ENCODE results near the gene P3H4.

GRCh38 chr17:41797377-41797776, 14.4 kb downstream of the P3H4 start:
- TF ChIP-seq, protein P1, sequence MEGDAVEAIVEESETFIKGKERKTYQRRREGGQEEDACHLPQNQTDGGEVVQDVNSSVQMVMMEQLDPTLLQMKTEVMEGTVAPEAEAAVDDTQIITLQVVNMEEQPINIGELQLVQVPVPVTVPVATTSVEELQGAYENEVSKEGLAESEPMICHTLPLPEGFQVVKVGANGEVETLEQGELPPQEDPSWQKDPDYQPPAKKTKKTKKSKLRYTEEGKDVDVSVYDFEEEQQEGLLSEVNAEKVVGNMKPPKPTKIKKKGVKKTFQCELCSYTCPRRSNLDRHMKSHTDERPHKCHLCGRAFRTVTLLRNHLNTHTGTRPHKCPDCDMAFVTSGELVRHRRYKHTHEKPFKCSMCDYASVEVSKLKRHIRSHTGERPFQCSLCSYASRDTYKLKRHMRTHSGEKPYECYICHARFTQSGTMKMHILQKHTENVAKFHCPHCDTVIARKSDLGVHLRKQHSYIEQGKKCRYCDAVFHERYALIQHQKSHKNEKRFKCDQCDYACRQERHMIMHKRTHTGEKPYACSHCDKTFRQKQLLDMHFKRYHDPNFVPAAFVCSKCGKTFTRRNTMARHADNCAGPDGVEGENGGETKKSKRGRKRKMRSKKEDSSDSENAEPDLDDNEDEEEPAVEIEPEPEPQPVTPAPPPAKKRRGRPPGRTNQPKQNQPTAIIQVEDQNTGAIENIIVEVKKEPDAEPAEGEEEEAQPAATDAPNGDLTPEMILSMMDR (conservative IDR thresholded peaks at IDR 0.05; ENCODE audit: low read depth, low read length) = no peak
- no peak for TF ChIP-seq EZH2phosphoT487 (IDR thresholded peaks at IDR 0.05; ENCODE audit: borderline replicate concordance, low read length)
- TF ChIP-seq EZH2 (IDR thresholded peaks at IDR 0.05; ENCODE audit: low read length, unreplicated experiment) = no peak
